GM18870 (cell line): ENCODE data around the gene CGGBP1.

Experiments
- ATAC-seq: cut with Tn5 transposase; IDR thresholded peaks from one replicate; pipeline ENCODE4 v1.9.1; 2021; ENCODE audit warnings: moderate library complexity; ENCODE audit not compliant: unreplicated experiment

Gene CGGBP1

DNA sequence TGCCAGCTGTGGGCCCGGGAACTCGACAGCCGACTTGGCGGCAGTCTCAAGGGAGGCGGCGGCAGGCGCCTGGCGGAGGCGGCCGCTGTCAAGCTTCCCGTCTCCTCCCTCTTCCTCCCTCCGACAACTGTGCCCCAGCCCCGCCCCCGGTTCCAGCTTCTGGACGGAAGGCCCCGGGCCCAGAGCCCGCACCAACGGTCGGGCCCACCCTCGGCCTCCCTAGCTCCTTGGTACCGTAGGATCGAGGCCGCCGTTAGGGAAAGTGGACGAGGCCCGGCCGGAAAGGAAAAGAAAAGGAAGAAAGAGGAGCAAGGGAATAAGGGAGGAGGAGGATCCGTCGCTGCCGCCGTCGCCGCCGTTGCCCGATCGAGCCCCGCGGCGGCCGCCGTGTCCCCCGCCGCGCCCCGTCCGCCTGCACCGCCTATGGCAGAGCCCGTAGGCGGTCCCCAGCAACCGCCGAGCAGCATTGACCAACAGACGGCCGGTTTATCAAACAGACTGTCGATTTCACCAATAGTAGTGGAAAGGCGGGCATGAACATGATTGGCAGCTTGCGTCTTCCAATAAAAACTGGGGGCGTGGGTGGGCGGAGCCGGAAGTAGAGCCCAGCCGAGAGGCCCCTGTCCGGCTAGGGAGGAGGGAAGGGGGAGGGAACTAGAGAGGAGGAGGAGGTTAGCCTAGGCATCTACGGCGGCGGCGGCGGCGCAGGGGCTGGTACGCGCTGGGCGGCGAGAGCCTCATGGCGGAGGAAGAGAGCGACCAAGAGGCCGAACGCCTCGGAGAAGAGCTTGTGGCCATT lies at the start of gene CGGBP1, which contains the start of gene ZNF654:
Gene CGGBP1, minus strand, starts transcription at position 425 of the 799 bp plus-strand sequence. CDS start 3,029 bp downstream, outside the sequence.
Gene ZNF654, plus strand, starts transcription at position 675 of the 799 bp plus-strand sequence. Its CDS starts 65 bp downstream, at position 740.
- ATAC-seq, result peak; percentile 96

- no peak for ATAC-seq
Observed at GRCh38 chr3:88105325-88105724, 46.5 kb upstream of the CGGBP1 start.

DNA sequence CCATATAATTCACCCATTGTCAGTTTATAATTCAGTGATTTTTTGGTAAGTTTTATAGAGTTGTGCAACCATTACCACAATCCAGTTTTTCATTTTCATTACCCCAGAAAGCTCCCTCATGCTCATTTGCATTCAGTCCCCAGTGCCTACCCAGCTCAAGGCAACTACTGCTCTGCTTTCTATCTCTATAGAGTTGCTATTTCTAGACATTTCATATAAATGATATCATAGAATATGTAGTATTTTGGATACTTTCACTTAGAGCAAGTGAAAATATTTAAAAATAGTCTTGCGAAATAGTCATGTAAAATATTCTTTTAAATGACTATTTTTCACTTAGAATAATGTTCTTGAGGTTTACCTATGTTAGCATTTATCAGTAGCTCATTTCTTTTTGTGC lies 42.3 kb upstream of the CGGBP1 start:
- ATAC-seq, result peak; percentile 82

GRCh38 chr3:88093266-88093665 lies 34.5 kb upstream of the CGGBP1 start:
- ATAC-seq, result no peak

DNA sequence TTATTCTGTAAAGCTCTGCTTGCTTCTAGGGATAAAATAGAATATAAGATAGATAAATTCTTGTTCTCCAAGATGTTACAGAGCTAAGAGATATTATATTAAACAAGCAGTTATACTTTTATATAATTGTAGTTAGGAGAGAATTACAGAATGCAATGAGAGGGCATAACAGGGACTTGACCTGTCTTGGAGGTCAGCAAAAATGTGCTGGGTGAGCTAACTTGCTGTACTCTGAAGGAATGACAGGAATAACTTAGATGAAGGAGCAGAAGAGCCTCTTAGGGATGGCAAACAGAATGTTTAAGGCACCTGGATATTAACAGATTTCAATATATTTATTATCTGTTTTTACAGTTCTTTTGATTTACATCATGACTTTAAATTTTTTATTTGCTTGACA lies 33.5 kb upstream of the CGGBP1 start:
- ATAC-seq, result no peak

DNA sequence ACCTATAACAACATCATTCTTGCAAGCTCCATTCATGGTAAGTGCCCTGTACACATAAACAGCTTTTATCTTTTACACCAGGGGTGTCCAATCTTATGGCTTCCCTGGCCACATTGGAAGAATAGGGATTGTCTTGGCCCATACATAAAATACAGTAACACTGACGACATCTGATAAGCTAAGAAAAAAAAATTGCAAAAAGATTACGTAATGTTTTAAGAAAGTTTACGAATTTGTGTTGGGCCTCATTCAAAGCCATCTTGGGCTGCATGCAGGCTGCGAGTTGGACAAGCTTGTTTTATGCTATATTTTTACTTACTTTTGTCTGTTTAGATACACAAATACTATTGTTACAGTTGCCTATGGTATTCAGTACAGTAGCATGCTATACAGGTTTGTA lies 31.9 kb upstream of the CGGBP1 start:
- no peak for ATAC-seq

DNA sequence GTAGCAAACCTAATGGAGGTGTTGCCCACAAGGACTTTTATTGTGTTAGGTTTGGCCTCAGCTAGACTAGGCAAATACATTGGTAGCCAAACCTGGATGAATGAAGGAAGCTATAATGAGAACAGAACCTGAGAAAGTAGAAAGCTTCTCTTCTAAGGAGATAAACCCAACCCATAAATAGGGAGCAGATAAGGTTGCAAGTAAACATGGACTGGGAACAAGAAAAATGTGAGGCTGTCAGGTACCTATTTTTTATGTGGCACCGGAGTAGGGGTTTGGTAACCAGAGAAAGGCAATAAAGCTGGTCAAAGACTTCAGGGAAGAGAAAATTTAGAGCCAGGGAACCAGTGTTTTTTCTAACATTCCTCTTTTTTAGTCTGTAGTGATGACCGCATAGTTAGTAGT lies 25.3 kb upstream of the CGGBP1 start:
- ATAC-seq, result no peak

DNA sequence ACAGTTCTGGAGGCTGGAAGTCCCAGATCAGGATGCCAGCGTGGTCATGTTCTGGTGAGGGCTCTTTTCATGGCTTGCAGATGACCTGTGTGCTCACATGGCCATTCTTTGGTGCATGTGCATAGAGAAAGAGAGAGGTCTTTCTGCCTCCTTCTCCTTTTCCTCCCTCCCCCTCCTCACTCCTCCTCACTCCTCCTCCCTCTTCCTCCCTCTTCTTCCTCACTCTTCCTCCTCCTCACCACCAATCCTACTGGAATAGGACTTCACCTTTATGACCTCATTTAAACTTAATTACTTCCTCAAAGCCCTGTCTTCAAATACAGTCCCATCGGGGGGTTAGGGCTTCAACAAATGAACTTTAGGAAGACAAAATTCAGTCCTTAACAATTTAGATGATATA lies 24.0 kb upstream of the CGGBP1 start:
- ATAC-seq, result no peak

DNA sequence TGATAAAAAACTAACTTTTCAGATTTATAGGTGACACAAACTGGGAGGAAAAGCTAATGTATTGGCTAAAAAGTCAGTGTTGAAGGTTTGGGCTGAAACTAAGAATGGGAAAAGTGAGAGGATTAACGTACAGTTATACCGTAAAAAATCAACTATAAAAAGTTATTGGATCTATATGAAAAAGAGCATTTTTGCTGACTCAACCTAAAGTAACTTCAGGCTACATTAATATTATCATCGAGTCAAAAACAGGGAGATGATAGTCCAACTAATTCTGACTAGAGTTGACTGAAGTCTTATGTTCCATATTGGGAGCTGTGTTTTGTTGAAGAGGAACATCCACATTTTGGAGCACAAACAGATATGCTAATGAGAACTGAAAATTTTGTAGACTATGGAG lies 20.1 kb upstream of the CGGBP1 start:
- no peak for ATAC-seq

DNA sequence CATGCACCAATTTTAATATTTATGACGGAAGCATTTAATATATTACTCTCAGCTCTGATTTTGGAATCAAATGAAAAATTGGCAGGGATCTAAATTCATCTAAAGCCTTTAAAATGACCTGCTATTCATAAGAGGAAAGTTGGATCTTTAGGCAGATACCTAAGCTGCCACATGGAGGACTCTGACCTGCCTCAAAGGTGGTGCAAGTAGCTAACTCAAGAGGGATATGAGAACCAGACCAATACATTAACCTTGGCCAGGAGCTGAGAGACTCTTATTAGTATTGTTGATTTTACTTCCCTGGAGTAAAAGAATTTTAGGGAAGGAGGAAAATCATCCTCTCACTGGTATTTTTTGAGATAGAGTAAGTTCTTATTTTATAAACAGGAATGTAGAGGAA lies 17.9 kb upstream of the CGGBP1 start:
- ATAC-seq, result no peak

DNA sequence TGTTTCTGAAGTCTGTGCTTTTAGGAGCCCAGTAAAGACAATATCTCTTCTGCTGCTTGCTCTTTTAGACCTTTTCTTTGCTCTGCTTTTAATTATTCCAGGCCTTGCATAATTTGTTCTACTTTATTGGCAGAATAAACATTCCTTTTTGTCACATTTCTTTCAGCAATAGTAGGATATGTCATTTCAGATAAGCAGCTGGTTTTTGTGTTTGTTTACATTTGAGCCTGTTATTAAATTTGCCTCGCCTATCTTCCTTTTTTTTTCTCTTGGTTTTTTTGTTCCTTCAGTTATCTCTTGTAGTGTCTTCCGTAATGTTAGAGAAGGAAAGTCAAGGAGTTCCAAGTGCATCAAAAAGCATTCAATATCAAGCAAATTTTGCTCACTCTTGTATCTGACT lies 16.7 kb upstream of the CGGBP1 start:
- ATAC-seq, result no peak

DNA sequence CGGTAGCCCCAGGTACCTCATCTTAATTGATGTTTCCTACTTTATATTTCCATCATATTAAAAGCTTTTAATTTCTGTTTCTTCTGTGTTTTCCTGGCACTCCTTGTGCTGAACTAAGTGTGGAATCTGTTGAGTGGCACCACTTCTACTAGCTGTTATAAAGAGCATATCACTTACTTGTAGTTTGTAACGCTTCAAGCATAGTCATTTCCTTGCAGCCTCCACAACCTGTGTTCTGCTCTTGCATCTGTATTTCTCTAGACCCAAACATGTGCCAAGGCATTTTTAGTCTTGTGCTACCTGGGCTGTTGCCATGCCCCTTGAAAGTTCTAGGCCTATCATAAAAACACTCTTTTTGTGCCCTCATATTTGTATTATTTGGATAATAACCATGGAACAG lies 16.3 kb upstream of the CGGBP1 start:
- no peak for ATAC-seq

- no peak for ATAC-seq
Observed at GRCh38 chr3:88061746-88062145, 2.9 kb upstream of the CGGBP1 start.

DNA sequence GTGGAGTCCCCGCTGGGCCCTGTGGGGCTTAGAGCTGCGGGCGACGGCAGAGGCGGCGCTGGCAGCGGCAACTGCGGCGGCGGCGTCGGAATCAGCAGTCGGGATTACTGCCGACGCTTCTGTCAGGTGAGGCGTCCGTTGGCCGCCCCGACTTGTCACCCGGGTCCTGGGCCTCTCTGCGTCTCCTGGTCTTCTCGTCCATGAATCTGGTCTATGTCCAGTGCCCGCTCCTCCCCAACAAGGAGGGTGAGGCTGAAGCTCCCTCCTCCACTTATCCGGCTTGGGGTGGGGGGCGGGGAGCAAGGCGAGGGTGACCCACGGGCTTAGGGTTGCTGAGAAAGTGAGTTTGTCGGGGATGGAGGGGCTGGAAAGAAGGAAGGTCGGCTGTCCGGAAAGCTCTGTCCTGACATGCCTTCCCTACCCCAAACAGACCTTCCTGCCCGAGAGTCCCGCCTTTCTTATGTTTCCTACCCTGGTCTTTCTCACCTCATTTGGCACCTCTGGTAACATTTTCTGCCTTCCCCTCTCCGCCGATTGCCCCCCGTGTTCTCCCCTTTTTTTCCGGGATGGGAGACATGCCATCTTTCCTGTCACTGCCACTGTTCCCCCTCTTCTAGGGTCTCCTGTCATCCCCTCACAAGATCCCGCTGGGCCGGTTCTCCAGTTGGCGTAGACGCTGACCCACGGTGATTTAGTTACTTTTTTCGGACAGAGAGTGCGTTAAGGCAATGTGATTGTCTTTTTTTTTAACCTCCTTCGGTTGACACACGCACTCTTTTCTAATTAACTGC lies 770 bp upstream of the CGGBP1 start:
- peak; percentile 11 for ATAC-seq

- peak; percentile 5 for ATAC-seq
Observed at GRCh38 chr3:88058306-88058580, 562 bp downstream of the CGGBP1 start.

DNA sequence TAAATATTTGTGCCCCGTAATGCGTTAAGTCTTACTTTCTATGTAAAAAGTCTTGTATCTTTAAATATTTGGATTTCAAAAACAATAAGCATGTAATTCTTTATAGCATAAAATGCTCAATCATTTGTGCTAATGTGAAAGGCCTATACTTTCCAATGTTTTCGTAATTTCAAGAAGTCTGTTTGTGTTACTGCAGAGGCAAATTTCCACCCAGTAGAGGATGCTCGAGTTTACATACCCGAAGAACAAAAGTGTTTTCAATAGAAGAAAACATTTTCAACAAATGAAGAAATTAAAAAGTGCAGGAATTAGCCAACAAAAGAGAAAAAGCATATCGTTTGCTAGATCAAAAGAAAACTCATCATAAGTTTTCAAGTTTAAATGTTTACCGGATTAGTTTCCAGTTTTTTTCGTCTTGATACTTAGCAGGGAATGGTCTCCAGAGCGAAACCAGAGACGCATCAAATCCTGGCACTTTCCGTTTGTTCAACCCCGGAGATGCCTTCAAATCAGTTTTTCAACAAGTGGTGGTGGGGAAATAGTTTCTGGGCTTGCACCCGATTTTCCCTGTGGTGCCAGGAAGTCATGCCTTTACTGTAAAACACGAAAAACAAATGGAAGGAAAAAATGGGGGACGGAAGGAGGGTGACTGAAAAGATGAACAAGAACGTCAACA lies 1.0 kb downstream of the CGGBP1 start:
- ATAC-seq, result no peak

- no peak for ATAC-seq
Observed at GRCh38 chr3:88046766-88047165, 12.0 kb downstream of the CGGBP1 start.

DNA sequence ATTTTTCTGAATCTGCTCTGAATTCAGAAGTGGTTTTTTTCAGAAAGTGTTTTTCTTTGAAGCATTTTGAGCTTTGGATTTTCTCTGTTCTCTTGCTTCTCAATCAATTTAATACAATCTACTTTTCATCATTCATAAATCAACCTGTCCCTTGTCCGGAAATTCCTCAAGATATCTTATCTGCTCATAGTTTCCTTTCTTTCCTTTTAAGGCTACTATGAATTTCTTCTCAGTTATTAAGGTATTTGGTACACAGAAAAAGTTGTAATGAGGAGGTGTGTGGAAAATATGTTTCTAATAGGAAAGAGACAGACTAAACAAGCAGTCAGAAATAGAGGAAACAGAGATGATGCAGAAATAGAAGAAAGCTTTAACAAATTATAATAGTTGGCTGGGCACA lies 14.4 kb downstream of the CGGBP1 start:
- no peak for ATAC-seq

GRCh38 chr3:88041005-88041404 lies 17.8 kb downstream of the CGGBP1 start:
- no peak for ATAC-seq

GRCh38 chr3:88040529-88040928 lies 18.3 kb downstream of the CGGBP1 start:
- no peak for ATAC-seq

DNA sequence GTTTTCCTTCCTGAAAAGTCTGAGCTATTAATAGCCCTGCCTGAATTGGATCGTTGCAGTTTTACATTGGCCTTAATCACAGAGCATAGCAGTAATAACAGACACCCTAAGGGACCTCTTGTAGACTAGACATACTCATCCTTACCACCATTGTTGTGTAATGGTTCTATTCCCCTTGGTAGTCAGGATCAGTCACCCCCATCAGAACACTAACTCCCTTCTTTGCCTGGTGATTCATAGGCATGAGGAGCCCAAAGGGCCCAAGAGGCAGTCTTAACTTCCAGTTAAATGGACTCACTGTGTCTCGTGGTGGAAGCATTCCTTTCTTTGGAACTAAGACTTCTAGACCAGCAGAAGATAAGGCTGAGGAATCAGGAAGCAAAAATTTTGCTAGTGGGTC lies 20.2 kb downstream of the CGGBP1 start:
- ATAC-seq, result no peak

GRCh38 chr3:88036221-88036620 lies 22.6 kb downstream of the CGGBP1 start:
- no peak for ATAC-seq
